Spinal cord (tissue), 10 donors: Measurements from ENCODE around the gene C9orf72. TPM values are rescaled to one million over a fixed set of nuclear protein-coding genes. Genes with fewer than 3 reads are reported as not detected.

Source experiments
- DNase-seq, 6 donors: peaks; one replicate each; pipeline versions ENCODE4 v3.0.0 to v3.0.0-alpha.2; 2013 to 2015; ENCODE audit warnings: low spot score in 6 of 6, low read depth in 4 of 6
- H3K27ac ChIP-seq: one replicate; pipeline ENCODE4 v1.5.1; 2013; ENCODE audit warnings: low read depth, low read length, control low read depth
- H3K27me3 ChIP-seq: one replicate; pipeline ENCODE4 v1.6.1; 2013; ENCODE audit warnings: low read length; ENCODE audit not compliant: control insufficient read depth, insufficient read depth
- H3K36me3 ChIP-seq: one replicate; pipeline ENCODE4 v1.6.1; 2013; ENCODE audit warnings: low read length; ENCODE audit not compliant: control insufficient read depth, insufficient read depth
- H3K4me1 ChIP-seq: one replicate; pipeline ENCODE4 v1.6.1; 2013; ENCODE audit warnings: low read length; ENCODE audit not compliant: control insufficient read depth, insufficient read depth
- H3K4me3 ChIP-seq: one replicate; pipeline ENCODE4 v1.5.1; 2013; ENCODE audit warnings: low read depth, low read length, control low read depth
- H3K9me3 ChIP-seq: one replicate; pipeline ENCODE4 v1.6.1; 2013; ENCODE audit warnings: low read length; ENCODE audit not compliant: control insufficient read depth, insufficient read depth
- WGBS: methylation state at CpG from one replicate; pipeline ENCODE4 v1.1.5; 2013; ENCODE audit warnings: missing lambda C conversion rate; ENCODE audit not compliant: insufficient coverage; 5-methylcytosine and 5-hydroxymethylcytosine counted together
- polyA plus RNA-seq, 2 donors: library from polyadenylated mRNA; unstranded; fragments of 120-200 nt; gene quantifications; one replicate each; pipeline ENCODE4 v1.2.1, GENCODE V29; 2013; ENCODE audit not compliant: insufficient read length in 2 of 2
- total RNA-seq, 2 donors: library from RNA; depleted of rRNA in 1 of 2; stranded (reverse); fragments of 120-200 nt in 1 of 2; fragments of >200 nt in 1 of 2; gene quantifications; one replicate each; pipeline versions ENCODE4 v1.2.3 to v1.2.4, GENCODE V29; 2013 to 2014
- donor health status: healthy.

C9orf72 gene
- total and polyA plus RNA-seq, 4 donors, result 38.6 to 77.7 (median 44.3) TPM

DNA sequence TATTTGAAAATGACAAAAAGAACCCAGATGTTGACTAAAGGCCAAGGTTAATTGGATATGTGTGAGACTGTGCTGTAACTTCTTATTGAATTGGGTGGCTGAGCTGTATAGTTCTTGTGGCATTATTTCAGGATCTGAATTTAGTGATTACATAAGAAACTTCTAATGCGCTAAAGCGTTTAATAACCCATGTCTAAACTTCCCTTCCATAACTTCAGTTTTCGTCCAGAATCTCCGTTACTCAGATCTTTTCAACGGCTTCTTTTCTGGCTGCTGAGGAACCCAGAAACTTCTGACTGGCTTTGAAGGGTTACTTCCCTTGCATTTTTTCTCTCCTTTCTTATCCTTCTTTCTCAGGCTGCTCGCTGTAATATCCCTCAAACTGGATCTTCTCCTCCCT, 28.1 kb upstream of the C9orf72 start:
- Histone ChIP-seq H3K4me1 (no peaks in the 10 kb centered on the region), H3K27ac (no peak overlapping the region), H3K4me3 (no peak overlapping the region), H3K36me3 (no peaks in the 10 kb centered on the region), H3K9me3 (no peaks in the 10 kb centered on the region), H3K27me3 (no peaks in the 10 kb centered on the region)
- no peak for DNase-seq
- 80% methylated on average over 6 of the region's 6 CpGs for WGBS

GRCh38 chr9:27600256-27600655, 27.0 kb upstream of the C9orf72 start:
- Histone ChIP-seq H3K4me3 (no peak overlapping the region), H3K27ac (no peak overlapping the region), H3K27me3 (no peaks in the 10 kb centered on the region), H3K9me3 (no peaks in the 10 kb centered on the region), H3K36me3 (no peaks in the 10 kb centered on the region), H3K4me1 (no peaks in the 10 kb centered on the region)
- peak in 2 of 6 donors; percentile 5 to 15 for DNase-seq
- 13% methylated on average over 1 of the region's 2 CpGs for WGBS

DNA sequence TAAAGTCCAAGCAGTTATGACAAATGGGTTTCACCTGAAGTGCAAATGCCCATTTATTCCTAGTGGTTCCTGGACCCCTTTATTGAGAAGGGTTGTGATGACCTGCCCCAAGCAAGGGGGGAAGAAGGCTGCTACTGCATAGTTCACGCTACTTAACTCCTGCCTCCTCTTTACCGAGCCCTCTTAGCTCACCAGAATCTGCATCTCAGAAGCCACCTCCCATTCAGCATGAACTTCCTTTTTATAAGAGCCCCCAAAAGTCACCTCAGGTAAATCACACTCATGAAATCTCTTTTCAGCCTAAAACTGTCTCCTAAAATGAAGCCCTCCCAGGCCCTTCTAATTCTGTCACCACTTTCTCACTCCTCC, 26.6 kb upstream of the C9orf72 start:
- WGBS, result 50% methylated on average over 2 of the region's 2 CpGs
- no peaks in the 10 kb centered on the region for H3K36me3 ChIP-seq
- no peaks in the 10 kb centered on the region for H3K4me1 ChIP-seq
- H3K9me3 ChIP-seq, result no peaks in the 10 kb centered on the region
- no peaks in the 10 kb centered on the region for H3K27me3 ChIP-seq
- H3K4me3 ChIP-seq, result no peak overlapping the region
- H3K27ac ChIP-seq, result no peak overlapping the region
- no peak for DNase-seq

GRCh38 chr9:27599102-27599869, 26.0 kb upstream of the C9orf72 start:
- Histone ChIP-seq H3K9me3 (no peaks in the 10 kb centered on the region), H3K36me3 (no peaks in the 10 kb centered on the region), H3K27me3 (no peaks in the 10 kb centered on the region), H3K4me1 (no peaks in the 10 kb centered on the region), H3K4me3 (no peak overlapping the region), H3K27ac (no peak overlapping the region)
- no peak for DNase-seq
- no CpG with 5 or more reads among the region's 6 CpGs for WGBS

DNA sequence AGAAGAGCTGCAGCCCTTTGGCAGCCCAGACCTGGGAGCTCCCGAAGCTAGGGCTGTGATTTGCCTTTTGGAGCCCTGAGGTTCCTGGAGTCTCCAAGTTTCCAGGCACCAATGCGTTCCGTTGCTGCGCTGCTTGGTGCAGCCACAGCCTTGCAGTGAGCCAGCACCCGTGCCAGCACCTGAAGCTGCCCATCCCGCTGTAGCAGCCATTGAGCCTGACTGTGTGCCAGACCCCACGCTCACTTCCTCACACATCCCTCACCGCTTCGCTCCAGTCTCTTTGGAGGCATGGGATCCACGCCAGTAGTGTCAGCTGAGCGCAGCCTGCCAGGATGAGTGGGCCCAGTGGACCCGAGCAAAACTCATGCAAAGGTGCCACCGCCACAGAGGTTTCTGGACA, 22.5 kb upstream of the C9orf72 start:
- no peaks in the 10 kb centered on the region for H3K4me1 ChIP-seq
- H3K36me3 ChIP-seq, result no peaks in the 10 kb centered on the region
- no peak overlapping the region for H3K4me3 ChIP-seq
- DNase-seq, result no peak
- no peak overlapping the region for H3K27ac ChIP-seq
- no peaks in the 10 kb centered on the region for H3K9me3 ChIP-seq
- H3K27me3 ChIP-seq, result no peaks in the 10 kb centered on the region
- WGBS, result 89% methylated on average over 11 of the region's 13 CpGs

DNA sequence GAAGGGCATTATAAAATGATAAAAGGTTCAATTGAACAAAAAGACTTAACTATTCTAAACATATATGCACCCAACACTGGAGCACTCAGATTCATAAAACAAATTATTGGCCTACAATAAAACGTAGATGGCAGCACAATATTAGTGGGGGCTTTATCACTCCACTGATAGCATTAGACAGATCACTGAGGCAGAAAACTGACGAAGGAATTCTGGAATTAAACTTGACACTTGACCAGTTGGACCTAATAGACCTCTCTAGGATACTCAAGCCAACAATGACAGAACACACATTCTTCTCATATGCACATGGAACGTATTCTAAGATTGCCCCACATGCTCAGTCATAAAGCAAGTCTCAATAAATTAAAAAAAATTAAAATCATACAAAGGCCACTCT, 18.4 kb upstream of the C9orf72 start:
- 64% methylated on average over 2 of the region's 3 CpGs for WGBS
- no peak for DNase-seq
- H3K27ac ChIP-seq, result no peak overlapping the region

GRCh38 chr9:27591093-27591492, 17.8 kb upstream of the C9orf72 start:
- H3K4me3 ChIP-seq, result no peak overlapping the region
- H3K27me3 ChIP-seq, result no peaks in the 10 kb centered on the region
- no peaks in the 10 kb centered on the region for H3K4me1 ChIP-seq
- DNase-seq, result no peak
- no peak overlapping the region for H3K27ac ChIP-seq
- WGBS, result 100% methylated on average over 1 of the region's 2 CpGs
- H3K36me3 ChIP-seq, result no peaks in the 10 kb centered on the region
- H3K9me3 ChIP-seq, result no peaks in the 10 kb centered on the region

More for the DNA sequence above, 18.4 kb upstream of the C9orf72 start:
- H3K36me3 ChIP-seq, result no peaks in the 10 kb centered on the region
- H3K9me3 ChIP-seq, result no peaks in the 10 kb centered on the region
- no peaks in the 10 kb centered on the region for H3K27me3 ChIP-seq
- H3K4me3 ChIP-seq, result no peak overlapping the region
- H3K4me1 ChIP-seq, result no peaks in the 10 kb centered on the region

- H3K36me3 ChIP-seq, result no peaks in the 10 kb centered on the region
- no peaks in the 10 kb centered on the region for H3K27me3 ChIP-seq
- no peaks in the 10 kb centered on the region for H3K9me3 ChIP-seq
- no peak overlapping the region for H3K27ac ChIP-seq
- H3K4me1 ChIP-seq, result no peaks in the 10 kb centered on the region
- no peak overlapping the region for H3K4me3 ChIP-seq
- no peak for DNase-seq
Observed at GRCh38 chr9:27590651-27591050, 17.4 kb upstream of the C9orf72 start.

DNA sequence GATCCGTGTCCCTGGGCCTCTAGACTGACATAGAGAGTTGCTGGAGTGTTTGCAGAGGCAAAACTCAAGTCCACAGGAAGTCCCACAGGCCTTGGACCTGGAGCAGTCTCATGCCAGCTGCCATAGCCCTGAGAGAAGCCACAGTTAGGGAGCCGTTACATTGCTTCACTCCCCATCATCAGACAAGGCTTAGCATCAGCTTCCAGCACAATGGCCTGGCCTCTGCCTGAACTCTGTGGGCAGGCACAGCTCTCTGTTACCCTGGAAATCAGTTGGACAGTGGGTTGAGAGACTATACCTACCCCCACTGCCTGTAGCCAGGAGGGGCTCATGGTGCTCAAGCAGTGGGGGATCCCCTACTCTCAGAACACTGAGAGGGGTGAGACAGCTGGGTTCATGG, 16.2 kb upstream of the C9orf72 start:
- Histone ChIP-seq H3K9me3 (no peaks in the 10 kb centered on the region), H3K4me1 (no peaks in the 10 kb centered on the region), H3K36me3 (no peaks in the 10 kb centered on the region), H3K27ac (no peak overlapping the region), H3K27me3 (no peaks in the 10 kb centered on the region), H3K4me3 (no peak overlapping the region)
- DNase-seq, result no peak
- WGBS, result 83% methylated on average over 2 of the region's 2 CpGs

- no peaks in the 10 kb centered on the region for H3K36me3 ChIP-seq
- H3K9me3 ChIP-seq, result no peaks in the 10 kb centered on the region
- no peak overlapping the region for H3K27ac ChIP-seq
- no peaks in the 10 kb centered on the region for H3K4me1 ChIP-seq
- DNase-seq, result no peak
- no peaks in the 10 kb centered on the region for H3K27me3 ChIP-seq
- WGBS, result no CpG with 5 or more reads among the region's 3 CpGs
- no peak overlapping the region for H3K4me3 ChIP-seq
Observed at GRCh38 chr9:27586304-27586703, 13.0 kb upstream of the C9orf72 start.
